PC-3 (cell line): Measurements from ENCODE around the gene IFI27L1. TPM values are rescaled to one million over a fixed set of nuclear protein-coding genes. Genes with fewer than 3 reads are reported as not detected.

Source experiments
- ATAC-seq: fragments of 200-7000 bp; cut with Tn5 transposase; 2 replicates; pipeline ENCODE4 v1.9.1; 2020; ENCODE audit warnings: mild to moderate bottlenecking, moderate library complexity
- BruUV-seq: library from RNA; stranded (reverse); fragments of 400-500 nt; replicated peaks from 2 replicates; lab custom pipeline; 2021; lab: Mats Ljungman, UMichigan
- CTCF ChIA-PET: fragments of 300-600 bp; sonication (Branson Sonifier 250); formaldehyde crosslinking; loops from one replicate; lab custom pipeline; 2022; ENCODE audit warnings: antibody characterized with exemption; lab: Charles Lee
- POLR2A ChIA-PET: fragments of 300-600 bp; sonication (Branson Sonifier 250); formaldehyde crosslinking; loops from one replicate; lab custom pipeline; 2022; ENCODE audit warnings: antibody characterized with exemption; ENCODE audit not compliant: unreplicated experiment; lab: Charles Lee
- DNase-seq: peaks from one replicate; pipeline ENCODE4 v3.0.0-alpha.2; 2015
- H2AFZ ChIP-seq: fragments of 300-600 bp; sonication (generic); 2 replicates; pipeline ENCODE4 v1.6.0; 2016; ENCODE audit warnings: antibody characterized with exemption, low read length
- H3F3A ChIP-seq: fragments of 300-600 bp; sonication (generic); one replicate; pipeline ENCODE4 v1.6.0; 2017; ENCODE audit warnings: antibody characterized with exemption, low read length, control low read depth, mild to moderate bottlenecking; ENCODE audit not compliant: unreplicated experiment
- H3K27ac ChIP-seq: fragments of 300-600 bp; sonication (generic); 2 replicates; pipeline ENCODE4 v1.5.1; 2016; ENCODE audit warnings: mild to moderate bottlenecking, low read length
- H3K27me3 ChIP-seq: fragments of 300-600 bp; sonication (generic); 2 replicates; pipeline ENCODE4 v1.6.1; 2016; ENCODE audit warnings: low read length, mixed read lengths
- H3K36me3 ChIP-seq: fragments of 300-600 bp; sonication (generic); 2 replicates; pipeline ENCODE4 v1.6.1; 2016; ENCODE audit warnings: low read depth, mixed run types, low read length, mixed read lengths
- H3K4me1 ChIP-seq: fragments of 300-600 bp; sonication (generic); 2 replicates; pipeline ENCODE4 v1.5.1; 2016; ENCODE audit warnings: low read length; ENCODE audit not compliant: insufficient read depth
- H3K4me2 ChIP-seq: fragments of 300-600 bp; sonication (generic); 2 replicates; pipeline ENCODE4 v1.6.0; 2016; ENCODE audit warnings: low read length
- H3K4me3 ChIP-seq: fragments of 300-600 bp; sonication (generic); 2 replicates; pipeline ENCODE4 v1.5.1; 2016; ENCODE audit warnings: mild to moderate bottlenecking, low read length, mixed read lengths
- H3K79me2 ChIP-seq: fragments of 300-600 bp; sonication (generic); 2 replicates; pipeline ENCODE4 v1.6.1; 2017; ENCODE audit warnings: low read length, mixed read lengths
- H3K9ac ChIP-seq: fragments of 300-600 bp; sonication (generic); 2 replicates; pipeline ENCODE4 v1.6.0; 2016; ENCODE audit warnings: mild to moderate bottlenecking, low read length
- H3K9me2 ChIP-seq: fragments of 300-600 bp; sonication (generic); replicated peaks from 2 replicates; pipeline ENCODE4 v1.6.1; 2016; ENCODE audit warnings: mixed run types, low read length, mixed read lengths
- H3K9me3 ChIP-seq: fragments of 300-600 bp; sonication (generic); 2 replicates; pipeline ENCODE4 v1.6.1; 2016; ENCODE audit warnings: low read length, mixed read lengths
- H4K20me1 ChIP-seq: fragments of 300-600 bp; sonication (generic); 2 replicates; pipeline ENCODE4 v1.6.1; 2016; ENCODE audit warnings: low read length, mixed read lengths
- EZH2 ChIP-seq: fragments of 300-600 bp; sonication (generic); IDR thresholded peaks from one replicate; pipeline ENCODE4 v1.6.1; 2017; ENCODE audit warnings: antibody characterized with exemption, mild to moderate bottlenecking, low read length; ENCODE audit not compliant: unreplicated experiment
- EZH2phosphoT487 ChIP-seq: fragments of 300-600 bp; sonication (generic); IDR thresholded peaks from 2 replicates; pipeline ENCODE4 v1.6.1; 2018; ENCODE audit warnings: mild to moderate bottlenecking, antibody characterized with exemption, low read length, borderline replicate concordance
- intact Hi-C: fragments of 100-400 bp; cut with micrococcal nuclease; formaldehyde crosslinking; loops from 2 replicates; pipeline ENCODE4 v1.9.0; 2023
- total RNA-seq: library from RNA; depleted of rRNA; stranded (reverse); fragments of >200 nt; gene quantifications from 2 replicates; pipeline ENCODE4 v1.2.3, GENCODE V29; 2014
- TF ChIP-seq, protein P1 (sequence below): fragments of 300-600 bp; sonication (generic); conservative IDR thresholded peaks from 2 replicates; pipeline ENCODE4 v1.5.1; 2017; ENCODE audit warnings: antibody characterized with exemption, low read depth, mild to moderate bottlenecking, low read length

IFI27L1 gene
- total RNA-seq, 1 experiment from 2014 or later, result 16.9 TPM

DNA sequence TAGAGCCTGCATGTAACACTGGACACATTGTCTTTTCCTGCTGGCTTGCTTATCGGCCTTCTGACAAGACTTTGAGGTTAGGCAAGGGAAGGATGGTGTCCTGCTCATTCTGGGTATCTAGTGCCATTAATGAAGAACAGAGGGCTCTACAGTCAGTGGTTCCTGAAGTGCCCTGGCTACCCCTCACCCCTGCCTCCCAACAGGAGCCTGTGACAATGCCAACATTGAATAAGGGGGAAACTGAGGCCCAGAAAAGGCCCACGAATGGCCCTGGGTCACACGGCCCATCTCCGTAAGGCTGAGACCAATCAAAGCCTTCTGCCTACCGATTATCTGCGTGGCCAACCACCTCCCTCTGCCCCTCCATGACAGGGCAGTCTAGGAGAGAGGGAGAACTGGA, 46.2 kb downstream of the IFI27L1 start:
- Histone ChIP-seq H3K79me2 (no peaks in the 10 kb centered on the region), H3K4me3 (no peak overlapping the region), H2AFZ (no peak overlapping the region), H4K20me1 (no peaks in the 10 kb centered on the region), H3K27me3 (no peaks in the 10 kb centered on the region), H3K4me2 (no peak overlapping the region), H3K9me3 (no peaks in the 10 kb centered on the region), H3F3A (no peaks in the 10 kb centered on the region), H3K27ac (no peak overlapping the region), H3K9me2 (no peaks in the 10 kb centered on the region), H3K4me1 (peaks cover 9% of the 10 kb centered on the region; the same call in 1 of the 2 replicates), H3K36me3 (no peaks in the 10 kb centered on the region), H3K9ac (no peak overlapping the region)
- ChIA-PET POLR2A (no interaction called here), CTCF (no interaction called here)
- TF ChIP-seq, protein P1, sequence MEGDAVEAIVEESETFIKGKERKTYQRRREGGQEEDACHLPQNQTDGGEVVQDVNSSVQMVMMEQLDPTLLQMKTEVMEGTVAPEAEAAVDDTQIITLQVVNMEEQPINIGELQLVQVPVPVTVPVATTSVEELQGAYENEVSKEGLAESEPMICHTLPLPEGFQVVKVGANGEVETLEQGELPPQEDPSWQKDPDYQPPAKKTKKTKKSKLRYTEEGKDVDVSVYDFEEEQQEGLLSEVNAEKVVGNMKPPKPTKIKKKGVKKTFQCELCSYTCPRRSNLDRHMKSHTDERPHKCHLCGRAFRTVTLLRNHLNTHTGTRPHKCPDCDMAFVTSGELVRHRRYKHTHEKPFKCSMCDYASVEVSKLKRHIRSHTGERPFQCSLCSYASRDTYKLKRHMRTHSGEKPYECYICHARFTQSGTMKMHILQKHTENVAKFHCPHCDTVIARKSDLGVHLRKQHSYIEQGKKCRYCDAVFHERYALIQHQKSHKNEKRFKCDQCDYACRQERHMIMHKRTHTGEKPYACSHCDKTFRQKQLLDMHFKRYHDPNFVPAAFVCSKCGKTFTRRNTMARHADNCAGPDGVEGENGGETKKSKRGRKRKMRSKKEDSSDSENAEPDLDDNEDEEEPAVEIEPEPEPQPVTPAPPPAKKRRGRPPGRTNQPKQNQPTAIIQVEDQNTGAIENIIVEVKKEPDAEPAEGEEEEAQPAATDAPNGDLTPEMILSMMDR, result no peak
- TF ChIP-seq EZH2 (no peak), EZH2phosphoT487 (no peak)
- ATAC-seq (no peak), DNase-seq (no peak)
- intact Hi-C loops, result no loop called here
- no TSS peak for BruUV-seq

GRCh38 chr14:94128216-94128839, 47.2 kb downstream of the IFI27L1 start:
- Histone ChIP-seq H4K20me1 (no peaks in the 10 kb centered on the region), H3K79me2 (no peaks in the 10 kb centered on the region), H3K9me2 (no peaks in the 10 kb centered on the region), H3K36me3 (no peaks in the 10 kb centered on the region), H3K4me1 (peaks cover 9% of the 10 kb centered on the region; the same call in 1 of the 2 replicates), H3K4me2 (peak overlapping the region; percentile 97), H3K4me3 (no peak overlapping the region), H3K27me3 (no peaks in the 10 kb centered on the region), H3K27ac (no peak overlapping the region), H3F3A (no peaks in the 10 kb centered on the region), H3K9ac (no peak overlapping the region), H3K9me3 (no peaks in the 10 kb centered on the region), H2AFZ (no peak overlapping the region)
- BruUV-seq, result no TSS peak
- no peak for ATAC-seq
- CTCF ChIA-PET, result no interaction called here
- intact Hi-C loops, result no loop called here
- TF ChIP-seq, protein P1, result no peak
- TF ChIP-seq EZH2phosphoT487 (no peak), EZH2 (no peak)
- POLR2A ChIA-PET, result no interaction called here
- DNase-seq, result no peak

- 0 out of 2 replicates have a peak within 1 kb of the TSS, but pooled peaks have one; percentile 4 for H3K9ac ChIP-seq
- DNase-seq (peak; percentile 57), ATAC-seq (peak; percentile 92)
- no peaks in the 10 kb centered on the region for H3K9me2 ChIP-seq
- H3K27me3 ChIP-seq, result no peaks in the 10 kb centered on the region
- no peaks in the 10 kb centered on the region for H3F3A ChIP-seq
- no peaks in the 10 kb centered on the region for H3K36me3 ChIP-seq
- ChIA-PET CTCF (no interaction called here), POLR2A (no interaction called here)
- H3K4me3 ChIP-seq, result peak within 1 kb of the TSS; percentile 67
- intact Hi-C loops, result no loop called here
- no peaks in the 10 kb centered on the region for H3K79me2 ChIP-seq
- no peaks in the 10 kb centered on the region for H4K20me1 ChIP-seq
- peak within 1 kb of the TSS; percentile 73 for H2AFZ ChIP-seq
- peaks cover 9% of the 10 kb centered on the region; the same call in 1 of the 2 replicates for H3K4me1 ChIP-seq
- BruUV-seq, result no TSS peak
- no peak within 1 kb of the TSS for H3K27ac ChIP-seq
- TF ChIP-seq EZH2 (no peak), EZH2phosphoT487 (no peak)
- TF ChIP-seq, protein P1, result no peak
- peak within 1 kb of the TSS; percentile 97 for H3K4me2 ChIP-seq
- H3K9me3 ChIP-seq, result no peaks in the 10 kb centered on the region
Measured at GRCh38 chr14:94129111-94129757, 48.1 kb downstream of the IFI27L1 start, which contains the start of gene IFI27L2. TSS of gene IFI27L2 (minus strand) at chr14:94129604. CDS start at chr14:94129564, 40 bp downstream.
